ENCODE measurements around the gene TNFAIP2.

Gene TNFAIP2

GRCh38 chr14:103123634-103124500 is 606 bp downstream of the TNFAIP2 start:
- no peak for DNase-seq

- no peak for DNase-seq
These were observed 1.3 kb downstream of the TNFAIP2 start for GRCh38 chr14:103124501-103125001.

GRCh38 chr14:103125098-103126070 is 2.1 kb downstream of the TNFAIP2 start:
- DNase-seq = no peak

- DNase-seq = no peak
These were observed 3.0 kb downstream of the TNFAIP2 start for GRCh38 chr14:103126088-103126872.

- DNase-seq = no peak
These were observed 3.6 kb downstream of the TNFAIP2 start for GRCh38 chr14:103126873-103127304.

- DNase-seq = no peak
These were observed 4.1 kb downstream of the TNFAIP2 start for GRCh38 chr14:103127356-103127755.

GRCh38 chr14:103127861-103128598 is 4.8 kb downstream of the TNFAIP2 start:
- no peak for DNase-seq

GRCh38 chr14:103128631-103129300 is 5.5 kb downstream of the TNFAIP2 start:
- DNase-seq = no peak

- no peak for DNase-seq
These were observed 6.2 kb downstream of the TNFAIP2 start for GRCh38 chr14:103129301-103130016.

GRCh38 chr14:103130017-103130764 is 6.9 kb downstream of the TNFAIP2 start:
- DNase-seq = no peak

- no peak for DNase-seq
These were observed 7.7 kb downstream of the TNFAIP2 start for GRCh38 chr14:103130965-103131364.

- no peak for DNase-seq
These were observed 8.3 kb downstream of the TNFAIP2 start for GRCh38 chr14:103131580-103131979.

- no peak for DNase-seq
These were observed 9.3 kb downstream of the TNFAIP2 start for GRCh38 chr14:103132381-103133209.

GRCh38 chr14:103133210-103134140 is 10.2 kb downstream of the TNFAIP2 start:
- DNase-seq = no peak

GRCh38 chr14:103134405-103134804 is 11.1 kb downstream of the TNFAIP2 start:
- DNase-seq = no peak

GRCh38 chr14:103134919-103135318 is 11.7 kb downstream of the TNFAIP2 start:
- DNase-seq = no peak
